ENCODE data around the gene LVRN.

GRCh38 chr5:116032094-116032517, 69.8 kb downstream of the LVRN start, which contains the start of gene ARL14EPL:
- TF ChIP-seq CTCF (IDR thresholded peaks at IDR 0.05 in 2 of 3, conservative IDR thresholded peaks at IDR 0.05 in 1 of 3; ENCODE audit: borderline replicate concordance in 1 of 3, insufficient read depth in 1 of 3, low read depth in 2 of 3, low read length in 2 of 3) (peak in 2 of 3 experiments; percentile 40 to 56; a peak in 3 of 6 replicates), POLR2AphosphoS5 (IDR thresholded peaks at IDR 0.05; ENCODE audit: low read depth, low read length) (peak; percentile 78), TCF7L2 (IDR thresholded peaks at IDR 0.05; ENCODE audit: borderline replicate concordance, extremely low read depth, insufficient read depth, insufficient read length) (no peak), ZNF274 (IDR thresholded peaks at IDR 0.05; ENCODE audit: low read depth, low read length) (no peak), ELF1 (IDR thresholded peaks at IDR 0.05; ENCODE audit: borderline replicate concordance, low read depth) (no peak), POLR2A (IDR thresholded peaks at IDR 0.05; ENCODE audit: borderline replicate concordance, extremely low read depth, insufficient read depth, insufficient read length) (no peak), SP1 (IDR thresholded peaks at IDR 0.05; ENCODE audit: low read depth) (peak; percentile 96), CEBPB (IDR thresholded peaks at IDR 0.05; ENCODE audit: low read depth) (peak; percentile 94), ATF3 (IDR thresholded peaks at IDR 0.05) (peak; percentile 74; the same call in 1 of the 2 replicates), REST (IDR thresholded peaks at IDR 0.05; ENCODE audit: low read depth) (no peak), RAD21 (IDR thresholded peaks at IDR 0.05; ENCODE audit: low read depth) (peak; percentile 94)

Data from HCT116 (cell line).